Nephron (organoid): ENCODE measurements around the gene GPX2.

Source experiments
- H3K27ac Mint-ChIP-seq, 3 experiments: 2 replicates each; pipeline ENCODE4 v1.8.0; 2020; ENCODE audit warnings: mixed read lengths in 3 of 3, mild to moderate bottlenecking in 2 of 3, moderate library complexity in 1 of 3
- H3K27me3 Mint-ChIP-seq: 2 replicates; pipeline ENCODE4 v1.8.0; 2021; ENCODE audit warnings: low read depth, mild to moderate bottlenecking, moderate library complexity, mixed read lengths
- H3K36me3 Mint-ChIP-seq: 2 replicates; pipeline ENCODE4 v1.8.0; 2020; ENCODE audit warnings: low read depth, mixed read lengths
- H3K4me1 Mint-ChIP-seq: 2 replicates; pipeline ENCODE4 v1.8.0; 2020; ENCODE audit warnings: mixed read lengths
- H3K4me3 Mint-ChIP-seq, 3 experiments: 2 replicates each; pipeline ENCODE4 v1.8.0; 2020; ENCODE audit warnings: mild to moderate bottlenecking in 3 of 3, mixed read lengths in 3 of 3, moderate library complexity in 2 of 3
- H3K9me3 Mint-ChIP-seq: 2 replicates; pipeline ENCODE4 v1.8.0; 2020; ENCODE audit warnings: mixed read lengths
- CTCF ChIP-seq, 3 experiments: fragments of 200-600 bp; sonication (generic); IDR thresholded peaks; one replicate each; pipeline ENCODE4 v1.5.0; 2021; ENCODE audit warnings: antibody characterized with exemption in 3 of 3; ENCODE audit not compliant: unreplicated experiment in 3 of 3

Gene GPX2

GRCh38 chr14:64958201-64958600 lies 15.7 kb upstream of the GPX2 start:
- Mint-ChIP-seq H3K4me1 (peaks cover 19% of the 10 kb centered on the region), H3K27ac (no peak overlapping the region), H3K27me3 (no peaks in the 10 kb centered on the region), H3K4me3 (no peak overlapping the region), H3K36me3 (peaks cover 7% of the 10 kb centered on the region), H3K9me3 (no peaks in the 10 kb centered on the region)
- TF ChIP-seq CTCF (IDR thresholded peaks at IDR 0.05; ENCODE audit: unreplicated experiment in 3 of 3): no peak

- H3K4me3 Mint-ChIP-seq: no peak overlapping the region
- H3K36me3 Mint-ChIP-seq: peaks cover 11% of the 10 kb centered on the region
- H3K27me3 Mint-ChIP-seq: no peaks in the 10 kb centered on the region
- no peaks in the 10 kb centered on the region for H3K9me3 Mint-ChIP-seq
- peaks cover 14% of the 10 kb centered on the region for H3K4me1 Mint-ChIP-seq
- TF ChIP-seq CTCF (IDR thresholded peaks at IDR 0.05; ENCODE audit: unreplicated experiment in 3 of 3): no peak
- H3K27ac Mint-ChIP-seq: no peak overlapping the region
Observed at GRCh38 chr14:64956697-64957406, 14.3 kb upstream of the GPX2 start.

- peaks cover 21% of the 10 kb centered on the region for H3K36me3 Mint-ChIP-seq
- H3K4me3 Mint-ChIP-seq: no peak overlapping the region
- H3K4me1 Mint-ChIP-seq: peaks cover 8% of the 10 kb centered on the region
- TF ChIP-seq CTCF (IDR thresholded peaks at IDR 0.05; ENCODE audit: unreplicated experiment in 3 of 3): no peak
- H3K9me3 Mint-ChIP-seq: no peaks in the 10 kb centered on the region
- peak overlapping the region in 1 of 3 experiments; percentile 17 for H3K27ac Mint-ChIP-seq
- H3K27me3 Mint-ChIP-seq: no peaks in the 10 kb centered on the region
Observed at GRCh38 chr14:64955297-64955696, 12.8 kb upstream of the GPX2 start.

- Mint-ChIP-seq H3K36me3 (peaks cover 24% of the 10 kb centered on the region), H3K27ac (no peak overlapping the region), H3K4me1 (peaks cover 4% of the 10 kb centered on the region), H3K9me3 (no peaks in the 10 kb centered on the region), H3K27me3 (no peaks in the 10 kb centered on the region), H3K4me3 (no peak overlapping the region)
- no peak for TF ChIP-seq CTCF (IDR thresholded peaks at IDR 0.05; ENCODE audit: unreplicated experiment in 3 of 3)
Observed at GRCh38 chr14:64954491-64955240, 12.1 kb upstream of the GPX2 start.

- H3K27me3 Mint-ChIP-seq: no peaks in the 10 kb centered on the region
- H3K36me3 Mint-ChIP-seq: peaks cover 25% of the 10 kb centered on the region
- H3K4me3 Mint-ChIP-seq: no peak overlapping the region
- peaks cover 4% of the 10 kb centered on the region for H3K4me1 Mint-ChIP-seq
- no peaks in the 10 kb centered on the region for H3K9me3 Mint-ChIP-seq
- no peak for TF ChIP-seq CTCF (IDR thresholded peaks at IDR 0.05; ENCODE audit: unreplicated experiment in 3 of 3)
- no peak overlapping the region for H3K27ac Mint-ChIP-seq
Observed at GRCh38 chr14:64953661-64954060, 11.1 kb upstream of the GPX2 start.
